Keratinocyte (primary cell): ENCODE measurements around the gene TMEM240. TPM values are rescaled to one million over a fixed set of nuclear protein-coding genes. Genes with fewer than 3 reads are reported as not detected.

Source experiments
- DNase-seq: peaks from one replicate; pipeline ENCODE4 v3.0.0-alpha.2; 2011; ENCODE audit warnings: low read depth, missing footprints, low spot score
- FAIRE-seq: peaks from 2 replicates; lab custom pipeline; 2011; peaks lifted over from hg19 to GRCh38; lab: Jason Lieb, UNC
- H2AFZ ChIP-seq: 2 replicates; pipeline ENCODE4 v1.6.0; 2012; ENCODE audit warnings: low read length, control low read depth, inconsistent platforms; ENCODE audit not compliant: control insufficient read depth
- H3K27ac ChIP-seq: 2 replicates; pipeline ENCODE4 v1.5.1; 2011; ENCODE audit warnings: low read length; ENCODE audit not compliant: control insufficient read depth, insufficient read depth
- H3K27me3 ChIP-seq: 3 replicates; pipeline ENCODE4 v1.6.0; 2011; ENCODE audit warnings: low read length; ENCODE audit not compliant: control insufficient read depth, insufficient read depth; ENCODE audit errors: extremely low read depth
- H3K36me3 ChIP-seq, 2 experiments: 2 replicates in 1 of 2; 3 replicates in 1 of 2; pipeline ENCODE4 v1.5.1; 2011; ENCODE audit warnings: low read length in 2 of 2, mild to moderate bottlenecking in 1 of 2; ENCODE audit not compliant: control insufficient read depth in 2 of 2, insufficient read depth in 2 of 2; ENCODE audit errors: extremely low read depth in 1 of 2
- H3K4me1 ChIP-seq: 3 replicates; pipeline ENCODE4 v1.5.1; 2011; ENCODE audit warnings: low read length; ENCODE audit not compliant: control insufficient read depth, insufficient read depth; ENCODE audit errors: extremely low read depth
- H3K4me2 ChIP-seq: 3 replicates; pipeline ENCODE4 v1.6.0; 2011; ENCODE audit warnings: low read depth, low read length; ENCODE audit not compliant: control insufficient read depth, insufficient read depth; ENCODE audit errors: extremely low read depth
- H3K4me3 ChIP-seq, 3 experiments: fragments of 200-600 bp in 1 of 3; sonication (generic) in 1 of 3; 2 replicates in 2 of 3; 3 replicates in 1 of 3; pipeline ENCODE4 v1.5.1; 2011 to 2016; ENCODE audit warnings: low read length in 3 of 3, mild to moderate bottlenecking in 3 of 3, control low read depth in 2 of 3, inconsistent platforms in 1 of 3, low read depth in 1 of 3, mixed read lengths in 1 of 3, mixed run types in 1 of 3, moderate library complexity in 1 of 3; ENCODE audit not compliant: control insufficient read depth in 2 of 3, insufficient read depth in 2 of 3; ENCODE audit errors: extremely low read depth in 1 of 3
- H3K79me2 ChIP-seq: 2 replicates; pipeline ENCODE4 v1.6.0; 2012; ENCODE audit warnings: low read length; ENCODE audit not compliant: control insufficient read depth, insufficient read depth
- H3K9ac ChIP-seq: 3 replicates; pipeline ENCODE4 v1.6.0; 2011; ENCODE audit warnings: low read length; ENCODE audit not compliant: control insufficient read depth, insufficient read depth; ENCODE audit errors: extremely low read depth
- H3K9me1 ChIP-seq: 3 replicates; pipeline ENCODE4 v1.6.0; 2011; ENCODE audit warnings: low read length; ENCODE audit not compliant: control insufficient read depth, insufficient read depth; ENCODE audit errors: extremely low read depth
- H3K9me3 ChIP-seq: 2 replicates; pipeline ENCODE4 v1.5.1; 2012; ENCODE audit warnings: low read depth, low read length; ENCODE audit not compliant: control insufficient read depth
- H4K20me1 ChIP-seq: 3 replicates; pipeline ENCODE4 v1.6.0; 2011; ENCODE audit warnings: low read length; ENCODE audit not compliant: control insufficient read depth, insufficient read depth; ENCODE audit errors: extremely low read depth
- EZH2 ChIP-seq: IDR thresholded peaks from one replicate; pipeline ENCODE4 v1.6.1; 2012; ENCODE audit warnings: inconsistent platforms, mild to moderate bottlenecking, low read length, moderate library complexity
- dilution Hi-C: fragments of 300-500 bp; cut with MboI; formaldehyde crosslinking; loops from one replicate; pipeline ENCODE4 v1.7.0; 2020; ENCODE audit warnings: low sequenced_read_pairs; ENCODE audit not compliant: extremely low pct_ligation_motif_present
- polyA plus RNA-seq, 5 experiments: library from polyadenylated mRNA; depleted of rRNA in 3 of 5; stranded (reverse) in 3 of 5; stranded (forward) in 1 of 5; unstranded in 1 of 5; fragments of >200 nt; gene quantifications; 1 replicate in 1 of 5; 2 replicates in 3 of 5; 3 replicates in 1 of 5; pipeline versions ENCODE4 v1.2.1 to v1.2.3, GENCODE V29; 2011 to 2012; ENCODE audit warnings: missing spikeins in 2 of 5, low read depth in 1 of 5, low replicate concordance in 1 of 5
- TF ChIP-seq, protein P1 (sequence below), 3 experiments: IDR thresholded peaks in 1 of 3; conservative IDR thresholded peaks in 1 of 3; optimal IDR thresholded peaks in 1 of 3; 2 replicates in 2 of 3; 3 replicates in 1 of 3; pipeline versions ENCODE3 to v1.5.1; 2011; ENCODE audit warnings: low read length in 3 of 3, mild to moderate bottlenecking in 3 of 3, moderate library complexity in 2 of 3, control low read depth in 1 of 3, inconsistent platforms in 1 of 3; ENCODE audit not compliant: insufficient read depth in 2 of 3; ENCODE audit errors: extremely low read depth in 1 of 3

TMEM240 gene
- polyA plus RNA-seq, 1 donor (not counting 4 experiments of a cell fraction or from before 2014, with no cell fraction given): 0.12 TPM

DNA sequence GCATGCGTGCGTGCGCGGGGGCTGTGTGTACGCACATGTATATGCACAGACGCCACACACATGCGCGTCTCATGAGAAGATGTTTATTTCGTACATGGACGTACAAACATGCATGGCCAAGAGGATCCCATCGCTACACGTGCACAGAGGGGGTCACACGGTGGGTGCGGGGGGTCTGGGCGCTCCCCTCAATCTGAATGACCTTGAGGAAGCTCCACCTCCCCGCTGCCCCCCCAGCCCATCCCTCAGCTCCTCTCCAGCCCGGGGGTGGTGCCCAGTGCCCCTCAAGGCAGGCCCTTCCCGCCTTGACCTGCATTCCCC is 1.5 kb downstream of the TMEM240 start:
- DNase-seq (no peak), FAIRE-seq (no peak)
- Histone ChIP-seq H3K27ac (no peak overlapping the region), H3K9me3 (no peaks in the 10 kb centered on the region), H3K4me1 (no peaks in the 10 kb centered on the region), H3K79me2 (no peaks in the 10 kb centered on the region), H4K20me1 (no peaks in the 10 kb centered on the region), H3K27me3 (no peaks in the 10 kb centered on the region), H2AFZ (no peak overlapping the region), H3K9me1 (no peaks in the 10 kb centered on the region), H3K36me3 (peaks cover 11 to 18% of the 10 kb centered on the region in 2 experiments), H3K4me3 (no peak overlapping the region), H3K4me2 (no peak overlapping the region), H3K9ac (no peak overlapping the region)
- dilution Hi-C loops: no loop called here
- TF ChIP-seq, protein P1, sequence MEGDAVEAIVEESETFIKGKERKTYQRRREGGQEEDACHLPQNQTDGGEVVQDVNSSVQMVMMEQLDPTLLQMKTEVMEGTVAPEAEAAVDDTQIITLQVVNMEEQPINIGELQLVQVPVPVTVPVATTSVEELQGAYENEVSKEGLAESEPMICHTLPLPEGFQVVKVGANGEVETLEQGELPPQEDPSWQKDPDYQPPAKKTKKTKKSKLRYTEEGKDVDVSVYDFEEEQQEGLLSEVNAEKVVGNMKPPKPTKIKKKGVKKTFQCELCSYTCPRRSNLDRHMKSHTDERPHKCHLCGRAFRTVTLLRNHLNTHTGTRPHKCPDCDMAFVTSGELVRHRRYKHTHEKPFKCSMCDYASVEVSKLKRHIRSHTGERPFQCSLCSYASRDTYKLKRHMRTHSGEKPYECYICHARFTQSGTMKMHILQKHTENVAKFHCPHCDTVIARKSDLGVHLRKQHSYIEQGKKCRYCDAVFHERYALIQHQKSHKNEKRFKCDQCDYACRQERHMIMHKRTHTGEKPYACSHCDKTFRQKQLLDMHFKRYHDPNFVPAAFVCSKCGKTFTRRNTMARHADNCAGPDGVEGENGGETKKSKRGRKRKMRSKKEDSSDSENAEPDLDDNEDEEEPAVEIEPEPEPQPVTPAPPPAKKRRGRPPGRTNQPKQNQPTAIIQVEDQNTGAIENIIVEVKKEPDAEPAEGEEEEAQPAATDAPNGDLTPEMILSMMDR (optimal IDR thresholded peaks at IDR 0.05 in 1 of 3, IDR thresholded peaks at IDR 0.05 in 1 of 3, conservative IDR thresholded peaks at IDR 0.05 in 1 of 3; ENCODE audit: extremely low read depth in 1 of 3, insufficient read depth in 2 of 3, low read length in 3 of 3): no peak
- TF ChIP-seq EZH2: no peak

DNA sequence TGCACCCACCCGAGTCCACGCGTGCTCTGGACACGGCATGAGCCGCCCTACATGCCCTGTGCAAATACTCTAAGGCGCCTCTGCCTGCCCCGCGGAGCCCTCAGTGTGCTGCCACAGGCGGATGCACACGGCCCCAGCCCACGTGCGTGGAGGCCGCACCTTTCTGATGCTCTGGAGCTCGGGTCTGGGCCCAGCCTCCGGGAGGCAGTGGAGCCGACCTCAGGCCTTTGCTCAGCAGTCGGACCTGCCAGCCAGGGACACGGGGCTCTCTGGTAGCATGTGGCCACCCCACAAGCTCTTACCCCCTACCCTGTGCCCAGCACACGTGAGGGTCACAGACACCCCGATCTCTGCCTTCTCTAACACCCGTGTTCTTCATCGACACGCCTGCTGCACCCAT is 2.1 kb downstream of the TMEM240 start:
- Histone ChIP-seq H4K20me1 (no peaks in the 10 kb centered on the region), H3K27me3 (no peaks in the 10 kb centered on the region), H3K9ac (no peak overlapping the region), H3K27ac (no peak overlapping the region), H2AFZ (no peak overlapping the region), H3K4me3 (no peak overlapping the region), H3K9me3 (no peaks in the 10 kb centered on the region), H3K4me2 (no peak overlapping the region), H3K36me3 (peaks cover 11 to 15% of the 10 kb centered on the region in 2 experiments), H3K4me1 (no peaks in the 10 kb centered on the region), H3K9me1 (no peaks in the 10 kb centered on the region), H3K79me2 (no peaks in the 10 kb centered on the region)
- dilution Hi-C loops: no loop called here
- FAIRE-seq (no peak), DNase-seq (no peak)
- no peak for TF ChIP-seq EZH2
- TF ChIP-seq, protein P1 (optimal IDR thresholded peaks at IDR 0.05 in 1 of 3, IDR thresholded peaks at IDR 0.05 in 1 of 3, conservative IDR thresholded peaks at IDR 0.05 in 1 of 3; ENCODE audit: extremely low read depth in 1 of 3, insufficient read depth in 2 of 3, low read length in 3 of 3): no peak
